ENCODE results near the gene ACBD4.

- TF ChIP-seq CTCF (IDR thresholded peaks at IDR 0.05; ENCODE audit: low read depth, low read length, missing input control) (no peak), FOXA1 (IDR thresholded peaks at IDR 0.05) (no peak)
Observed at GRCh38 chr17:45092911-45093430, 42.5 kb upstream of the ACBD4 start.
